Measurements from ENCODE around the gene FAM156A.

GRCh38 chrX:53003111-53003510, 44.8 kb upstream of the FAM156A start:
- TF ChIP-seq CTCF (IDR thresholded peaks at IDR 0.05): no peak
- no peak for TF ChIP-seq EZH2 (IDR thresholded peaks at IDR 0.05; ENCODE audit: borderline replicate concordance, insufficient read depth, low read depth, low read length, poor library complexity, severe bottlenecking)
